C4-2B (cell line): ENCODE data around the gene CT47B1.
"Not testable (repeated sequence)": the region's sequence is repeated elsewhere in the genome, so short reads cannot be mapped to it uniquely, and the experiment has no call there.

Experiments
- H3K27ac ChIP-seq: fragments of 450-650 bp; 2 replicates; pipeline ENCODE4 v1.5.1; 2017
- CTCF ChIP-seq: fragments of 450-650 bp; conservative IDR thresholded peaks from 2 replicates; pipeline ENCODE4 v1.5.1; 2017; ENCODE audit warnings: mild to moderate bottlenecking
- ZFX ChIP-seq: fragments of 450-650 bp; IDR thresholded peaks from 2 replicates; pipeline ENCODE4 v1.6.1; 2017

Gene CT47B1

GRCh38 chrX:120875766-120876165, at the start of gene CT47B1:
Gene CT47B1 (minus strand): TSS chrX:120875866. CDS start chrX:120875670, 196 bp downstream.
- not testable (repeated sequence) for H3K27ac ChIP-seq

- TF ChIP-seq ZFX (no peak), CTCF (no peak)
- no peak overlapping the region for H3K27ac ChIP-seq
Measured at GRCh38 chrX:120874678-120875557, 748 bp downstream of the CT47B1 start.

- TF ChIP-seq ZFX (no peak), CTCF (no peak)
Measured at GRCh38 chrX:120857240-120857639, 18.4 kb downstream of the CT47B1 start.

GRCh38 chrX:120840827-120841226, 34.8 kb downstream of the CT47B1 start:
- TF ChIP-seq CTCF (no peak), ZFX (no peak)

More at GRCh38 chrX:120857240-120857639, 18.4 kb downstream of the CT47B1 start:
- H3K27ac ChIP-seq = no peak overlapping the region

GRCh38 chrX:120839491-120839890, 36.2 kb downstream of the CT47B1 start:
- H3K27ac ChIP-seq = no peak overlapping the region
- TF ChIP-seq ZFX = no peak
- no peak for TF ChIP-seq CTCF

More at GRCh38 chrX:120840827-120841226, 34.8 kb downstream of the CT47B1 start:
- H3K27ac ChIP-seq = no peak overlapping the region

GRCh38 chrX:120827213-120827612, 48.5 kb downstream of the CT47B1 start:
- H3K27ac ChIP-seq = not testable (repeated sequence)

GRCh38 chrX:120825146-120825545, 50.5 kb downstream of the CT47B1 start:
- TF ChIP-seq CTCF (no peak), ZFX (no peak)
- no peak overlapping the region for H3K27ac ChIP-seq

GRCh38 chrX:120824021-120824420, 51.6 kb downstream of the CT47B1 start:
- H3K27ac ChIP-seq = no peak overlapping the region
- TF ChIP-seq CTCF (no peak), ZFX (no peak)
